Esophagus squamous epithelium (tissue), 5 donors: ENCODE measurements around the gene ARHGAP26. TPM values are rescaled to one million over a fixed set of nuclear protein-coding genes. Genes with fewer than 3 reads are reported as not detected.

ENCODE experiments used
- DNase-seq: peaks from one replicate; lab custom pipeline; 2025; lab: John Stamatoyannopoulos, UW
- H3K27ac ChIP-seq, 4 donors: fragments of 200-600 bp; sonication (generic); one replicate each; pipeline ENCODE4 v1.5.1; 2016 to 2019; ENCODE audit warnings: mild to moderate bottlenecking in 1 of 4
- H3K27me3 ChIP-seq, 4 donors: fragments of 200-600 bp; sonication (generic); 1 replicate in 3 of 4; 2 replicates in 1 of 4; pipeline versions ENCODE4 v1.5.1 to v1.6.0; 2017 to 2021; ENCODE audit warnings: antibody characterized with exemption in 1 of 4
- H3K36me3 ChIP-seq, 3 donors: fragments of 200-600 bp; sonication (generic); one replicate each; pipeline ENCODE4 v1.5.1; 2016 to 2019
- H3K4me1 ChIP-seq, 3 donors: fragments of 200-600 bp; sonication (generic); one replicate each; pipeline ENCODE4 v1.5.1; 2017 to 2019
- H3K4me3 ChIP-seq, 4 donors: fragments of 200-600 bp; sonication (generic); 1 replicate in 3 of 4; 2 replicates in 1 of 4; pipeline ENCODE4 v1.5.1; 2016 to 2019; ENCODE audit warnings: mild to moderate bottlenecking in 2 of 4, moderate library complexity in 1 of 4
- H3K9me3 ChIP-seq, 3 donors: fragments of 200-600 bp; sonication (generic); one replicate each; pipeline ENCODE4 v1.5.1; 2016 to 2019
- POLR2A ChIP-seq, 4 donors: fragments of 450-650 bp; IDR thresholded peaks; one replicate each; pipeline ENCODE4 v1.6.1; 2017; ENCODE audit warnings: antibody characterized with exemption in 4 of 4, mild to moderate bottlenecking in 4 of 4, moderate library complexity in 3 of 4
- WGBS, 2 donors: methylation state at CpG; one replicate each; pipeline ENCODE4 v1.1.5; 2018; 5-methylcytosine and 5-hydroxymethylcytosine counted together
- intact Hi-C: fragments of 100-400 bp; cut with DNase I; formaldehyde crosslinking; loops from one replicate; pipeline ENCODE4 v1.15.0; 2022
- total RNA-seq, 4 donors: library from RNA; depleted of rRNA; stranded (reverse); fragments of >200 nt; gene quantifications; one replicate each; pipeline ENCODE4 v1.1.0, GENCODE V29; 2016
- TF ChIP-seq, protein P1 (sequence below), 6 experiments: fragments of 450-650 bp in 4 of 6; fragments of 200-600 bp in 2 of 6; sonication (generic) in 2 of 6; IDR thresholded peaks; one replicate each; pipeline ENCODE4 v1.5.1; 2016 to 2019; ENCODE audit warnings: antibody characterized with exemption in 6 of 6, mild to moderate bottlenecking in 4 of 6, moderate library complexity in 4 of 6
- donor health status: DM: yes; HTN: yes; CAD: no.

The ARHGAP26 gene
- total RNA-seq, 4 donors from 2014 or later = 4.4 to 18.7 (median 15.4) TPM

DNA sequence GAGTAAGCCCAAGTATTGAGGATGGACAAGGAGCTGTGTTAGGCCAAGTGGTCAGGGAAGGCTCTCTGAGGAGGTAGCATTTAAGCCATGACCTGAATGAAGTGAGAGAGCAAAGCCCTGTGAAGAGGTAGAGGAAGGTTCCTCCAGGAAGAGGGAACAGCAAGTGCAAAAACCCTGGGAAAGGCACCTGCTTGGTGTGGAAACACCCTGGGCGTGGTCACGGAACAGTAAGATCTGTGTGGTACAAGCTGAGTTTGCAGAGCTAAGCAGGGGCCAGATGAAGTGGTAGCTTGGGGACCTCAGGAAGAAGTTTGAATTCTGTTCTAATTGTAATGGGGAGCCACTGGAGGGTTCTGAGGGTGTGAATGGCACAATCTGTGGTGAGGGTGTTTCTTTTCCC lies 310.2 kb downstream of the ARHGAP26 start:
- TF ChIP-seq POLR2A (IDR thresholded peaks at IDR 0.05) = no peak
- Histone ChIP-seq H3K4me3 (no peak overlapping the region), H3K27ac (no peak overlapping the region), H3K27me3 (no peaks in the 10 kb centered on the region), H3K4me1 (peaks cover 0 to 7% (median 0%) of the 10 kb centered on the region in 3 donors), H3K36me3 (no peaks in the 10 kb centered on the region), H3K9me3 (no peaks in the 10 kb centered on the region)
- no peak for DNase-seq
- intact Hi-C loops = no loop called here
- 88 to 94% methylated on average over 2 of the region's 2 CpGs for WGBS, 2 donors

DNA sequence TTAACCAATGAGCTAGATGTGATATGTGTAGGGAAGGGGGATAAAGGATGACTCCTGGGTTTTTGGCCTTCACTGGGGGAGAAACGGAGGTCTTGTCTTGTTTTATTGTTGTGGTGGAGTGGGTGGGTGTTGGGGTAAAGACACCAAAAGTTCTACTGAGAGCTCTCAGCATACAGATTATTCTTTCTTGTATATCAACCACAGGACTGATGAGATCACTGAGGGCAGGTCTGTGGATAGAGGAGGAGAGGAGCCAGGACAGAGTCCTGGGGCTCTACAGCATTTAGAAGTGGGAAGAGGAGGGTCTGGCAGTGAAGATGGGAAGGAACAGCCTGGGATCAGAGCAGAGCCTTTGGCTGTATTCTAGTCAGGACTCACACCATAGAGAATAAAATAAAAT lies 310.8 kb downstream of the ARHGAP26 start:
- Histone ChIP-seq H3K36me3 (no peaks in the 10 kb centered on the region), H3K27ac (no peak overlapping the region), H3K4me3 (no peak overlapping the region), H3K4me1 (peaks cover 0 to 7% (median 0%) of the 10 kb centered on the region in 3 donors), H3K9me3 (no peaks in the 10 kb centered on the region), H3K27me3 (no peaks in the 10 kb centered on the region)
- WGBS, 2 donors = 90 to 94% methylated on average over 1 of the region's 1 CpG
- intact Hi-C loops = no loop called here
- no peak for DNase-seq
- TF ChIP-seq, protein P1, sequence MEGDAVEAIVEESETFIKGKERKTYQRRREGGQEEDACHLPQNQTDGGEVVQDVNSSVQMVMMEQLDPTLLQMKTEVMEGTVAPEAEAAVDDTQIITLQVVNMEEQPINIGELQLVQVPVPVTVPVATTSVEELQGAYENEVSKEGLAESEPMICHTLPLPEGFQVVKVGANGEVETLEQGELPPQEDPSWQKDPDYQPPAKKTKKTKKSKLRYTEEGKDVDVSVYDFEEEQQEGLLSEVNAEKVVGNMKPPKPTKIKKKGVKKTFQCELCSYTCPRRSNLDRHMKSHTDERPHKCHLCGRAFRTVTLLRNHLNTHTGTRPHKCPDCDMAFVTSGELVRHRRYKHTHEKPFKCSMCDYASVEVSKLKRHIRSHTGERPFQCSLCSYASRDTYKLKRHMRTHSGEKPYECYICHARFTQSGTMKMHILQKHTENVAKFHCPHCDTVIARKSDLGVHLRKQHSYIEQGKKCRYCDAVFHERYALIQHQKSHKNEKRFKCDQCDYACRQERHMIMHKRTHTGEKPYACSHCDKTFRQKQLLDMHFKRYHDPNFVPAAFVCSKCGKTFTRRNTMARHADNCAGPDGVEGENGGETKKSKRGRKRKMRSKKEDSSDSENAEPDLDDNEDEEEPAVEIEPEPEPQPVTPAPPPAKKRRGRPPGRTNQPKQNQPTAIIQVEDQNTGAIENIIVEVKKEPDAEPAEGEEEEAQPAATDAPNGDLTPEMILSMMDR (IDR thresholded peaks at IDR 0.05) = no peak
- TF ChIP-seq POLR2A (IDR thresholded peaks at IDR 0.05) = no peak

DNA sequence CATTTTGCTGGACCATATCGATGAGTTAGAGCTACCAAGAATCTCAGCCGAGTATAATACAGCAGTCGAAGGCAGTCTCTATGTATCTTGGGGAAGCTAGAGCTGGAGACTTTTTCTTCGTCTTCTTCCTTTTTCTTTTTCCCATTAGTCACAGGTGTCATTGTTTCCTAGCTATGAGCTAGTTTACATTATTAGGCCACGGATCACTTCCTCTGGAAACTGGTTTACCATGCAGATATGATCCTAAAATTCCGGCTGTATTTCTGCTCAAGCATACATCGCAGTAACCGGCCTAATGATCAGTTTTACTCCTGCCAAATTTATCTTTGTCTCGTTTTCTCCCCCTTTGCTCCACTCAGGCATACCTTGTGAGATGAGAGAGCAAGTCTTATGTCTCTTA lies 312.8 kb downstream of the ARHGAP26 start:
- H3K36me3 ChIP-seq = no peaks in the 10 kb centered on the region
- H3K27me3 ChIP-seq = no peaks in the 10 kb centered on the region
- H3K9me3 ChIP-seq = no peaks in the 10 kb centered on the region
- 60 to 84% methylated on average over 9 of the region's 9 CpGs for WGBS, 2 donors
- no peak for DNase-seq
- TF ChIP-seq, protein P1 (IDR thresholded peaks at IDR 0.05) = no peak
- no peak for TF ChIP-seq POLR2A (IDR thresholded peaks at IDR 0.05)
- intact Hi-C loops = no loop called here
- H3K4me3 ChIP-seq = no peak overlapping the region
- no peak overlapping the region for H3K27ac ChIP-seq
- peaks cover 0 to 18% (median 0%) of the 10 kb centered on the region in 3 donors for H3K4me1 ChIP-seq

DNA sequence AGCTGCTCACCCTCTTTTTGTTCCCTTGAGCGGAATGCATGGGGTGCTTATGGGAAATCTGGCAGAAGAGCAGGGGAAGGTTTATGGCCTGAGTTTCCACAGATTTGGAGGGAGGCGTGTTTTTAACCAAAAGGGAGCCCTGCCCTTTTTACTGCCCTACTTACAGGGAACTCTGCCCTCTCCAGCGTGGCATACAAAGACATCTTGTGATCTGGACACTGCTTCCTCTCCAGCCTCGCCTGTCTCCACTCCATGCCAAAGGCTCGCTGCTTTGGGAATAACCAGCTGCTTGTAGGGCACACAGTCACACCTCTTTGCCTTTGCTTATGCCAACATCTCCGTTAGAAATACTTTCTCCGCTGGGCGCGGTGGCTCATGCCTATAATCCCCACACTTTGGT lies 314.2 kb downstream of the ARHGAP26 start:
- Histone ChIP-seq H3K4me3 (no peak overlapping the region), H3K4me1 (peaks cover 0 to 11% (median 0%) of the 10 kb centered on the region in 3 donors), H3K9me3 (no peaks in the 10 kb centered on the region), H3K36me3 (no peaks in the 10 kb centered on the region), H3K27me3 (no peaks in the 10 kb centered on the region), H3K27ac (no peak overlapping the region)
- 92 to 93% methylated on average over 7 to 9 of the region's 9 CpGs for WGBS, 2 donors
- intact Hi-C loops = no loop called here
- no peak for DNase-seq
- TF ChIP-seq, protein P1 (IDR thresholded peaks at IDR 0.05) = no peak
- no peak for TF ChIP-seq POLR2A (IDR thresholded peaks at IDR 0.05)

DNA sequence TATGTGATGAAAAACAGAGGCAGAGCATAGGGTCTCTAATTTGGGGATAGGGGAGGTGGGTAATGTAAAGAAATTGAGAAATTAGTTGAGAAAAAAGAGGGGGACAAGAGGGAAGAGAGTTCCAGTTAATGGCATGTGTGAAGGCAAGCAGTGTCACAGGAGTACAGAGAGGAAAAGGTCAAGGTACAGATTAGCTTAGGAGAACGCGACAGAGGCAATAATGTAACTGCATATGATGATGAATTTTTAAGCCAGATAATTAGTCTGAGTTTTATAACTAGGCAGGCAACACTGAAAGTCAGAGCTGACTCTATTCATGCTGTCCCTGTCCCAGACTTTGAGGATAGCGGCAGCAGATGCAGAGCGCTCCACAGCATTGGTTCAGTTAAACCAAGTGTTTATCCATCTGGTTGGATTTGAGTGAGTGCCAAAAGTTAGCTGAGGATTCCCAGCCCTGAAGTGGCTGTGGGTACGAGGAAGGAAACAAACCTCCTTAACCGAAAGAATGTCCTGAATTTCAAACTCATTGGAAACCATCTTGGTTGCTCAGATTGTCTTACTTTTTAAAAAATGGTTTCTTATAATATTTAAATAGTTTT lies 315.2 kb downstream of the ARHGAP26 start:
- H3K36me3 ChIP-seq = no peaks in the 10 kb centered on the region
- H3K9me3 ChIP-seq = no peaks in the 10 kb centered on the region
- no peak overlapping the region for H3K27ac ChIP-seq
- H3K4me3 ChIP-seq = no peak overlapping the region
- intact Hi-C loops = no loop called here
- H3K4me1 ChIP-seq = peaks cover 0 to 11% (median 0%) of the 10 kb centered on the region in 3 donors
- 87 to 93% methylated on average over 6 of the region's 6 CpGs for WGBS, 2 donors
- TF ChIP-seq, protein P1 (IDR thresholded peaks at IDR 0.05) = no peak
- no peak for TF ChIP-seq POLR2A (IDR thresholded peaks at IDR 0.05)
- DNase-seq = no peak
- H3K27me3 ChIP-seq = no peaks in the 10 kb centered on the region
